Neutrophil (primary cell): ENCODE measurements around the gene PDCL3.
A peak's percentile ranks its signal among the peaks of the same experiment; 100 is the strongest.

Experiments used
- H3K27ac ChIP-seq: fragments of 200-600 bp; sonication (generic); 2 replicates; pipeline ENCODE4 v1.5.1; 2016; ENCODE audit warnings: mild to moderate bottlenecking, moderate library complexity
- H3K27me3 ChIP-seq: fragments of 200-600 bp; sonication (generic); 2 replicates; pipeline ENCODE4 v1.6.0; 2016; ENCODE audit warnings: mild to moderate bottlenecking
- H3K36me3 ChIP-seq: fragments of 200-600 bp; sonication (generic); 2 replicates; pipeline ENCODE4 v1.5.1; 2017
- H3K4me1 ChIP-seq, 2 experiments: fragments of 200-600 bp in 1 of 2; sonication (generic) in 1 of 2; 1 replicate in 1 of 2; 2 replicates in 1 of 2; pipeline versions ENCODE4 v1.5.1 to v1.6.1; 2013 to 2016; ENCODE audit warnings: low read depth in 1 of 2, low read length in 1 of 2, mild to moderate bottlenecking in 1 of 2, moderate library complexity in 1 of 2; ENCODE audit not compliant: control insufficient read depth in 1 of 2, insufficient read depth in 1 of 2
- H3K4me3 ChIP-seq, 2 experiments: fragments of 200-600 bp in 1 of 2; sonication (generic) in 1 of 2; 1 replicate in 1 of 2; 2 replicates in 1 of 2; pipeline ENCODE4 v1.5.1; 2013 to 2016; ENCODE audit warnings: low read depth in 1 of 2, low read length in 1 of 2, mild to moderate bottlenecking in 1 of 2, moderate library complexity in 1 of 2
- H3K9me3 ChIP-seq: fragments of 200-600 bp; sonication (generic); 2 replicates; pipeline ENCODE4 v1.5.1; 2016
- TF ChIP-seq, protein P1 (sequence below): fragments of 200-600 bp; sonication (generic); IDR thresholded peaks from 2 replicates; pipeline ENCODE4 v1.5.1; 2016; ENCODE audit warnings: antibody characterized with exemption

PDCL3 gene

GRCh38 chr2:100601661-100602060 lies 38.9 kb downstream of the PDCL3 start:
- no peak overlapping the region for H3K27ac ChIP-seq
- no peaks in the 10 kb centered on the region for H3K36me3 ChIP-seq
- no peak overlapping the region for H3K4me3 ChIP-seq
- no peaks in the 10 kb centered on the region for H3K9me3 ChIP-seq
- H3K4me1 ChIP-seq, result no peaks in the 10 kb centered on the region
- TF ChIP-seq, protein P1, sequence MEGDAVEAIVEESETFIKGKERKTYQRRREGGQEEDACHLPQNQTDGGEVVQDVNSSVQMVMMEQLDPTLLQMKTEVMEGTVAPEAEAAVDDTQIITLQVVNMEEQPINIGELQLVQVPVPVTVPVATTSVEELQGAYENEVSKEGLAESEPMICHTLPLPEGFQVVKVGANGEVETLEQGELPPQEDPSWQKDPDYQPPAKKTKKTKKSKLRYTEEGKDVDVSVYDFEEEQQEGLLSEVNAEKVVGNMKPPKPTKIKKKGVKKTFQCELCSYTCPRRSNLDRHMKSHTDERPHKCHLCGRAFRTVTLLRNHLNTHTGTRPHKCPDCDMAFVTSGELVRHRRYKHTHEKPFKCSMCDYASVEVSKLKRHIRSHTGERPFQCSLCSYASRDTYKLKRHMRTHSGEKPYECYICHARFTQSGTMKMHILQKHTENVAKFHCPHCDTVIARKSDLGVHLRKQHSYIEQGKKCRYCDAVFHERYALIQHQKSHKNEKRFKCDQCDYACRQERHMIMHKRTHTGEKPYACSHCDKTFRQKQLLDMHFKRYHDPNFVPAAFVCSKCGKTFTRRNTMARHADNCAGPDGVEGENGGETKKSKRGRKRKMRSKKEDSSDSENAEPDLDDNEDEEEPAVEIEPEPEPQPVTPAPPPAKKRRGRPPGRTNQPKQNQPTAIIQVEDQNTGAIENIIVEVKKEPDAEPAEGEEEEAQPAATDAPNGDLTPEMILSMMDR, result no peak
- H3K27me3 ChIP-seq, result peaks cover 3% of the 10 kb centered on the region

GRCh38 chr2:100603414-100603813 lies 40.6 kb downstream of the PDCL3 start:
- H3K4me1 ChIP-seq, result no peaks in the 10 kb centered on the region
- H3K27me3 ChIP-seq, result no peaks in the 10 kb centered on the region
- H3K27ac ChIP-seq, result no peak overlapping the region
- H3K4me3 ChIP-seq, result no peak overlapping the region
- TF ChIP-seq, protein P1, result no peak
- H3K36me3 ChIP-seq, result no peaks in the 10 kb centered on the region
- H3K9me3 ChIP-seq, result no peaks in the 10 kb centered on the region

GRCh38 chr2:100603948-100604633 lies 41.3 kb downstream of the PDCL3 start:
- no peaks in the 10 kb centered on the region for H3K4me1 ChIP-seq
- no peak overlapping the region for H3K4me3 ChIP-seq
- H3K9me3 ChIP-seq, result no peaks in the 10 kb centered on the region
- no peak overlapping the region for H3K27ac ChIP-seq
- H3K27me3 ChIP-seq, result no peaks in the 10 kb centered on the region
- TF ChIP-seq, protein P1, result no peak
- no peaks in the 10 kb centered on the region for H3K36me3 ChIP-seq

DNA sequence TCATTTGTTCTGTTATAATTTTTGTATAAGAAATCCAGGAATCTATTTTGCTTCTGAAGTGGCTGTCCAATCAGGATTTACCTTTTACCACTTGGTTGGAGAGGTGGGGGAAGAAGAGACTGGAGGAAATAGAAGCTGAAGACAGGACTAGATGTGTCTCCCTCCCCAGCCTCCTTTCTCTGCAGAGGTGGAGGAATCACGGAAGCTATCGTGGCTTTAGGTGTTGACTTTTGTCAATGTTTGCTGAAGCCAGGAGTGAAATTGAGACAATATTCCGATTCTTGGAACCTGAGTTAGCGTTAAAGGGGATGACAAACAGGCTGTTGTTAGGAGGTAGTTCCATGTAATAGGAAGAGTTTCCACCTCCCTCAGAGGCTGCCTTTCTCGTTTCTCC lies 43.5 kb downstream of the PDCL3 start:
- Histone ChIP-seq H3K27me3 (peaks cover 7% of the 10 kb centered on the region), H3K27ac (no peak overlapping the region), H3K9me3 (no peaks in the 10 kb centered on the region), H3K4me1 (no peaks in the 10 kb centered on the region), H3K36me3 (no peaks in the 10 kb centered on the region), H3K4me3 (no peak overlapping the region)
- TF ChIP-seq, protein P1, result no peak

- Histone ChIP-seq H3K27ac (no peak overlapping the region), H3K27me3 (peaks cover 7% of the 10 kb centered on the region), H3K36me3 (no peaks in the 10 kb centered on the region), H3K4me1 (no peaks in the 10 kb centered on the region), H3K9me3 (no peaks in the 10 kb centered on the region), H3K4me3 (no peak overlapping the region)
- TF ChIP-seq, protein P1, result peak; percentile 34
Observed at GRCh38 chr2:100606726-100607343, 44.0 kb downstream of the PDCL3 start.
